Activated CD8-positive, alpha-beta memory T cell treated with anti-CD3 and anti-CD28 coated beads for 1 hour (primary cell): Measurements from ENCODE around the gene AGFG1.
"Not testable (repeated sequence)": the region's sequence is repeated elsewhere in the genome, so short reads cannot be mapped to it uniquely, and the experiment has no call there.

Experiments
- DNase-seq, 2 donors: peaks; one replicate each; pipeline ENCODE4 v3.0.0-alpha.2; 2020; ENCODE audit warnings: low read depth in 1 of 2; ENCODE audit errors: extremely low read depth in 1 of 2

AGFG1 gene

DNA sequence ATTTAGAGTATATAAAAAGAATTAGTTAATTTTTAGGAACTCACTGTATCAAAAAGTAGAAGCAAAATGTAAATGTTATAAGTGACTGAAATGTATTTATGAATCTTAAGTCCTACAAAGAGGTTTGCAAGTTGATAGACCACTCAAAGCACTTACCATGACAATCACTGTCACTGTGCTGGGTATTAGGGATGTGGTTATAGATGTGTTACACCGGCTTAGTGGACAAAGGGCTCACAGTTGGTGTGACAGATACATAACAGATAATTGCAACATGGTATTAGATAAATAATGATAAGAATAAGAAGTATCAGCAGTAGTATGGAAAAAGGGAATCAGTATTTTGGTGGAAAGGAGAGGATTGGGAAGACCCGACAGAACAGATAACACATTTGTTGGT is 21.6 kb downstream of the AGFG1 start:
- no peak for DNase-seq

DNA sequence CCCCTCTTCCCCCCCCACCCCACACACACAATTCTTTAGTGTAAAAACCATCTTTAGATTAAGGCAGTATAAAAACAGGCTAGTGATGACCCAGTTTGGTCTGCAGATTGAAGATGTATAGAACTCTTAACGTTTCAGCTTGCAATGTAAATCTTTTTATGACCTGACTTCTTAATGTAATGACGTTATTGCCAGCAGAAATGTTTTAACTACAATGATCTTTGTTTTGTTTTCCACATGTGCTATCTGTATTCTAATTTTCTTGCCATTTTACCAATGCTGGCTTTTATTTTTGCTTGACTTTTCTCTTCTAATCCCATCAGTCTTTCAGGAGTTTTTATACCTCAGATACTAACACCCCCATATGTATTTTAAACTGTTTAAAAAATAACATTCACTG is 25.2 kb downstream of the AGFG1 start:
- DNase-seq, result no peak

DNA sequence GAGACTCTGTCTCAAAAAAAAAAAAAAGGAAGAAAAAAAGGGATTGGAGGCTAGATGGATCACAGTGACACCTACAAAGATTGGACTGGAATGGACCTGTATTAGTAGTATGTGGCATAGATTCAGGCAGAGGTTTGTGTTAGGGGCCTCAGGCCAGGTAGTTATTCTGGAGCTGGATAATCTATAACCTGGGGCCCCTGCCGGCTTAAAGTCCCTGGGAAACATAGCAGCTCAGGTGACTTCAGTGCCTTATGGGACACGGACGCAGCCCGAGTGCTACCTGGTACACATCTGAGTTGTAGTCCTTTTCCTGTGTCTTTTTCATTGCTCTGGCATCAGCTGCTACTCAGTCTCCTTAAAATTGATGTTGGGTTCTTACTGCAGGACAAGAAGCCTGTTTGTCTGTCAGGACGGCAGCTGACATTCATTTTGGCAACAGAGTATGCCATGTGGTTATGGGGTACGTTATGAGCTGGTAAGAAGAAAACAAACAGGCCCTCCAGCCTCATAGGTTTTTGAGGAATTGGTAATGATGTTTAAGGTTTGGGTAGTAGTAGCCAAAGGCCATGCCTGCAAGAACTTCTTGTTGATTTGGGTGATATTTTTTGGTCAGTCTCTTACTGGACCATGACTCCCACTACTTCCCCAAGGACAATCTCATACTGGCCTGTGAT is 27.8 kb downstream of the AGFG1 start:
- DNase-seq, result no peak

DNA sequence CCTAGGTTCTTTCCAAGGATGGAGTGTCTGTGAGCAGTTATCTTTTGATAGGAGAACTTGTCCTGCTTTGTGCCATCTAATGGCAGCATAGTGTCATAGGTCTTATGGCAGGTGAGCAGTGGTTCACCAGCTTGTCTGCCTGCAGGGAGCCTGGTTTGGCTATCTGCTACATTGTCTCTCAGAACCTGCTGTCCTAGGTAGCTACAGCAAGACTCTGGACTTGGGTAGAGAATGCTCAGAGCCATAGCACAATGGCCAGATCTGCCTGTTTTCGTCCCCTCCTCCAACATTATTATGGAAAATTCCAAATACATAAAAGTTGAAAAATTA is 28.3 kb downstream of the AGFG1 start:
- DNase-seq, result no peak

DNA sequence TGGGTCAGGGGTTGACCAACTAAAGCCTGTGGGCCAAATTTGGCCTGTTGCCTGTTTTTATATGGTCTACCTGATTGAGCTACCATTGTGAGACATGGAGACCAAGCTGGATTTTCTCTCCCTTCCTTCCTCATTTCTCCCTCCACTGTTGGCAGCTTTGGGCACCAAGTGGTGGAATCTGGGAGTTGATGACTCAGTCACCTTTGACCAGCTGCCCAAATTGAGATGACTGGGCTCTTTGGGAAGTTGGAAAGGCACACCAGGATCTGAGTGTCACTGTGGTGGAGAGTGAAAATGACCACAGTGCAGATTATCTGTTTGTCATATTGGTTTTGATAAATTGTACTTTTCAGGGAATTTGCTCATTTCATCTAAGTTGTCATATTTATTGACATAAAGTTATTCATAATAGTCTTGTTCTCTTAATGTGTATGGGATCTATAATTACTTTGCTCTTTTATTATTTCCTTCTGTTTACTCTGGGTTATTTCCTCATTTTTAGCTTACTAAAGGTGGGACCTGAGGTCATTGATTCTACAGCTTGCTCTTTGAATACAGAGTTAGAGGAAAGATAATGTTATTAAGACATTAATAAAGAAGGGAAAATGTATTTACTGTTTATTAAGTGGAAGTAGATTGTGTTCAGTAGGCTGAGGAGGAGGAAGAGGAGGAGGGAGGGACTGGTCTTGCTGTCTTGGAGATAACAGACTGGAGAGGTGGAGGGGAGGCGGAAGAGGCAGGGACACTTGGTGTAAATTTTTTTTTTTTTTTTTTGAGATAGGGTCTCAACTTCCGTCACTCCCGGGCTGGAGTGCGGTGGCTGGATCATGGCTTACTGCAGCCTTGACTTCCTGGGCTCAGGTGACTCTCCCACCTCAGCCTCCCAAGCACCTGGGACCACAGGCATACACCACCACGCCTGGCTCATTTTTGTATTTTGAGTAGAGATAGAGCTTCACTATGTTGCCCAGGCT is 31.8 kb downstream of the AGFG1 start:
- no peak for DNase-seq

DNA sequence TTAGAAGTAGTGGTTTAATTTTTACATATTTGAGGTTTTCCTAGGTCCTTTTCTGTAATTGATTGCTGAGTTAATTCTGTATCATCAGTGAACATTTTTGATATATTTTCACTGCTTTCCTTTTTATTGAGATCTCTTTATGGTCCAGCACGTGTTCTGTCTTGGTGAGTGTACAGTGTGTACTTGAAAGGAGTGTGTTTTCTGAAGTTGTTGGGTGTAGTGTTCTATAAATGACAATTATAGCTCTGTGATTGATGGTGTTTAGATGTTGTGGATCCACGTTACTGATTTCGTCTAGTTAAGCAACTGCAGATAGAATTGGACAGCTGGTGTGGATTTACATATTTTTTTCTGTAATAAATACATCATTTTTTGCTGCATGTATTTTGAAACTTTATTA is 32.7 kb downstream of the AGFG1 start:
- DNase-seq, result no peak

DNA sequence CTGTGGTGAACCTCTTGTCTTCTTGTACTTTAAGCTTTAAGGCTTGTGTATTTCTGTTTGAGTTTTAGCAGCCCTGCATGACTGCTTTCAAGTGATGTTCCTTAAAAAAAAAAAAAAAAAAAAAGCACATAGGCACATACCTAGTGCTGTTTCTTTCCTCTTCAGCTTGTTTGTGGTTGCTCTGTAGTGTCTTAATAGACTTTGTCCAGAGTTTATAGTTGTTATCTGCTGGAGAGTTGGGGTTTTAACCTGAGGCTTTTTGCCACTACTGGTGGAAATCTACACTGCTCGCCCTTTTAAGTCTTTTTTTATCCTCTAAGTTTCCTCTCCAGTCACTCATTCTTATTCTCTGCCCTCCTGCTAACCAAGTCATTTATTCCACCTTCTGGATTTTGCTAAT is 34.5 kb downstream of the AGFG1 start:
- DNase-seq, result no peak

DNA sequence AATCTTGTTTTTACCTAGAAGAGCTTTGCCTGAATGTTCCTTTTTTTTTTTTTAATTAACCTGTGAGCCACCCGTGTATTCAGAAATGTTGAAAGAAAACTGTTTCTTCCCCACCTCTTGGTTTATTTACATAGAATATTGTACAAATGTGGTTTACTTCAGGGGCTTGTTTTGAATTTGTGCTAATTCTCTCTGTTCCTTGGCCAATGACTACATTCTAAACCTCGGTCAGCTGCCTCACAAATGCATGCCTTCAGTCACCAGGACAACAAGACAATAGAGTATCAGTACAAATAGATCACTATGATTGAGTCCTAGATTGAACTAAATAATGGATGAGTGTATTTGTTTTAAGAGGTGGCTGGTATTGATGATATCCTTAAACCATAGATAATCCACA is 36.0 kb downstream of the AGFG1 start:
- no peak for DNase-seq

DNA sequence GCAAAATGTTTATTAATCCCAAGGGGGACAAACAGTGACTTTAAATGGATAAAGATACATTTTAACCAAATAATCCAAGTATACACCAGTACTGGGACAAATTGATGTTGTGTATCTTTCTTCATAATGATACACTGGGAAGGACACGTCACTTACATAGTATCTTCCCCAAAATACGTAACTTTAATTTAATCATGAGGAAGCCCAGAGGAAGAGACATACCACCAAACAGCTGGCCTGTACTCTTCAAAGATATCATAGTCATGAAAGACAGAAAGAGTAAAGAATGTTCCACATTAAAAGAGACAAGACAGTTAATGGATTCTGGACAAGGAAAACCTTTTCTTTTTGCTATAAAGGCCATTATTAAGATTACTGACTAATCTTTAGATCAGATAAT is 37.1 kb downstream of the AGFG1 start:
- DNase-seq, result no peak

DNA sequence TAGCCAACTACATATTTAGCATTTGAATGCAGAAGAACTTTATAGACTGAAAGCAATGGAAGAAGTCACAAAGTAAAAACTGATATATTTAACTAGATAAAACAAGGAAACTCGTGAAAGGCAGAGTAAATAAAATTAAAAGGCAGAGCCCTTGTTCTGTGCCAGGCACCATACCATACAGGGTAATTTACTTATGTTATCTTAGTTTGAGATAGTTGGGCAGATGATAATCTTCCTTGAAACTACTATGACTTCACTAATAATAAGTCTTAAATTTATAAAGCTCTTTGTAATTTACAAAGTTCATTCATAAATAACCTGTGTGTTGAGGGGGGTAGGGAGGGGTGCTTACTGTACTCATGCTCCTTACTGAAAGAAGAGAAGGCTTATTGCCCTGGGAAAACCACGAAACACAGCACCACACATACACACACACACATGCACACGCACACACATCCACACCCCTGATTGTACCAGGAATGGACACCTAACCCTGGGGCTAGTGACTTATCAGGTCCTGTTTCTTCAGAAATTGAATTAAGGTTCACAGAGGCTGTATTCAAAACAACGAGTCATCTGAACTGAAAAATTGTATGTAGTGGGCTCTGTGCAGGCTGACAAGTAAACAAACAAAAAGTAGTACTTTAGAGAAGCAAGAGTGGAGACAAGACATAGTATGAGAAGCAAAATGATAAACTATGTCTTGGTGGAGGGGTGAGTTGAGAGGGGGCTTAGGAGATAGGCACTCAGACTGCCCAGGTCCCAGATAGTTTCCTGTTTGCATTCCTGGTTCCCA is 38.1 kb downstream of the AGFG1 start:
- no peak for DNase-seq

DNA sequence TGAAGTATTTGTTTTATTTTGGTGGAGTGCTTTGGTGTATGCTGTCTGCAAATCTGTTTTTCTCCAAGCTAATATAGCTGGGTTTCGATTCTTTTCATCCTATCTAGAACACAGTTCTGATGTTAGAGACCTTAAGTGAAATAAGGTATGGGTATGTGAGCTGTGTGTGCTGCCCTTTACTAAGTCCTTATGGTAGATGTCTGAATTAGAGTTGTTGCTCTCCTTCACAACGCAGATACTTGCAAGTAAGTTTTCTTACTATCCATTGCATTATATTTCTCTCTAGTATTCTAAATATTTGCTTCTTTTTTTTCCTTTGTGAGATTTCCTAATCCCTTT is 38.6 kb downstream of the AGFG1 start:
- no peak for DNase-seq

DNA sequence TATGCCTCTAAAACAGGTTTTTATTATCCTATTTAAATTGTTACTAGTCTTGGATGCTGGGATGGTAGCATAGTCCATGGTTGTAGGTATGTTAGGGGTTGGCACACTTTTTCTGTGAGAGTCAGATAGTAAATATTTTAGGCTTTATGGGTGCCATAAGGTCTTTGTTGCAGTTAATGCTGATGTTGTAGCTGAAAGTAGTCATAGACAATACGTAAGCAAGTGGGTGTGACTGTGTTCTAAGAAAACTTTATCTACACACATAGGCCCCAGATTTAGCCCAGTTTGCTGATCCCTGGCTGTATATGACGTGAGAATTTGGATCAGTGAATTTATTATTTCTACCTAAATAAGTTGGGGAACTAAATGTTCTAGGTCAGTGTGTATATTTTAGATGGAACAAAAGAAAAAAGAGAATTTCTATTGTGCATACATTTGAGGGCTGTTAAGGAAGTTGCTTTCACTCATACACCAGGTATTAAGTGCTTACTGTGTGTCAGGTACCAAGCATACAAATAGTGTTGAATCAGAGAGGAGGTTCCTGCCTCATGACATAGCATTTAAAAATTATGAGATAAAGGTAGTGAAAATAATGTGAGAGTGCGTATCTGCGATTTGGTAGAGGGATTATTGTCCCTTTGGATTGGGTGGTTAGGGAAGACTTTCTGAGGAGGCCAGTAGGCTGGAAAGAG is 39.4 kb downstream of the AGFG1 start:
- DNase-seq, result no peak

DNA sequence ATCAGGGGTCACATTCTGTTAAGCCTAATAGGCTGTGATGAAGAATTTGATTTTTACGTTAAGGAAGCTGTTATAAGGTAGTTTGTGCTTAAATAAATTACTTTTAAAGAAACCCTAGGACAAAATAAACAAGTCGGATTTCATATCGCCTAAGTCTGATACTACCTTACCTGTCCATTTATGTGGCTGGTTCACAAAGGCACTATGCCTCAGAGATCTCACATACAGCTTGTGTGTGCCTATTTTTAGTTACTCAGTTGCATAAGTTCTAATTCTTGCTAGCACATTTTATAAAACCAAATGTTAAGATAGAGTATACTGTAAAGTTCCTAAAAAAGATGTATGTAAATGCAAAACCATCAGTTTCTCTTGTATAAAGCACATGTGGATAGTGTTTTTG is 40.0 kb downstream of the AGFG1 start:
- DNase-seq, result no peak

DNA sequence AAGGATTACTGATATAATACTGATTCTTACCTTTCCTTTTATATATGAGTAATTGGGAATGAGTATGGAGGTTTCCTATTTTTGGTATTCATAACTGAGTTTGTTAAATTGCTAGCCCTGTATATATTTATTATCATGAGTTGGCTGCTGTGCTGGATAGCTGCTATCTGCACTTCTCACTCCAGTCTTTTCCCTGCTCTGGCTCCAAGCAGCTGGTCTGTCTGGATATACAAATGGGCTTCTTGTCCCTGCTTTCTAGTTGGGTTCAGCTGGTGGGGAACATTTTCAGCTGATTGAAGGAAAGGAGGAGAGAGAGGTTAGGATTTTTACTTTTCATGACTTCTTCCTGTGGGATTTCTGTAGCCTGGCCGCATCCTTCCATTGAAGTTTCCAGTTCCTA is 41.2 kb downstream of the AGFG1 start:
- DNase-seq, result no peak

DNA sequence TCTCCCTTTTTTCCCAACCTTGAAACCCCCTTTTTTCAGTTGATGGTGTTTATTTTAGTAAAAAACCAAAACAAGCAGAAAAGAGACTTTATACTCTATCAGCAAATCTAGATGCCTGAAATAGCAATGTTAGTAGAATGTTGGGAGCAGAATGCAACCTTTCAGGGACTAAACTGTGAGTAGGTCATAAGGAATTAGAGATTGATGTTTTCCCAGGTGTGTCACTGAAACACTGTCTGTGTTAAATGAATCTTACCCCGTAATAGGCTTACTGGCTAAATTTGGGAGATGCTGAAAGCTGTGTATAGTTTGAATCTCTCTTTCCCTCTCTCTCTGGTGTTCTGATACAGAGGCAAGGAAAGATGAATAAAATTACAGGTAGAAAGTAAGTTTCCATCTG is 43.8 kb downstream of the AGFG1 start:
- no peak for DNase-seq

DNA sequence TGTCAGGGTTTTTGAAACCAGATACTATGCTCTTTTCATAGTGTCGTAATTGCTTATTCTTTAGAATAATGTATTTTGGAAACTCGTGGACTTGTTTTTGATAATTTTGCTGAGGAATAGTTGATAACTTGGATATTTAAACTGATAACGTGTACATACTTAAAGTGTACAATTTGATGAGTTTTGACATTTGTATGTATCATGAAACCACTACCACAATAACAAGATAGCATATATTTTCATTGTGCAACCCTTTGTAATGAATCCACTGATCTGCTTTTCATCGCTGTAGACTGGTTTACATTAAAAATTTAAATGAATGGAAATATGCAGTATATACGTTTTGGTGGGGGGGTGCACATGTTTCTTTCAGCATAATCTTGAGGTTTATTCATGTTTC is 45.8 kb downstream of the AGFG1 start:
- DNase-seq, result no peak

DNA sequence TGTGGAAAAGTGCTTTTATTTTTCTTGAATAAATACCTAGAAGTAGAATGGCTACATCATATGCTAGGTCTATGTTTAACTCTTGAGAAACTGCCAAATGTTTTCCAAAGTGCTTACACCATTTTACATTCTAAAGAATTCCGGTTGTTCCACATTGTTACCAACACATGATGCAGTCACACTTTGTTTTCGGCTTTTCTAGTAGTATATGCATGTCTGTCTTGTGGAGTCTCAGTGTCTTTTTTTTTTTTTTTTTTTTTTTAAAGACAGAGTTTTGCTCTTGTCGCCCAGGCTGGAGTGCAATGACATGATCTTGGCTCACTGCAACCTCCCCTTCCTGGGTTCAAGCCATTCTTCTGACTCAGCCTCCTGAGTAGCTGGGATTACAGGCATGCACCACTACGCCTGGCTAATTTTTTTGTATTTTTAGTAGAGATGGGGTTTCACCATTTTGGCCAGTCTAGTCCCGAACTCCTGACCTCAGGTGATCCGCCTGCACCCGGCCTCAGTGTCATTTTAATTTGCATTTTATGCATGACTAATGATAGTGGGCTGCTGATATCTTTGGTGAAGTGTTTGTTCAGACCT is 46.4 kb downstream of the AGFG1 start:
- DNase-seq, result not testable (repeated sequence)

DNA sequence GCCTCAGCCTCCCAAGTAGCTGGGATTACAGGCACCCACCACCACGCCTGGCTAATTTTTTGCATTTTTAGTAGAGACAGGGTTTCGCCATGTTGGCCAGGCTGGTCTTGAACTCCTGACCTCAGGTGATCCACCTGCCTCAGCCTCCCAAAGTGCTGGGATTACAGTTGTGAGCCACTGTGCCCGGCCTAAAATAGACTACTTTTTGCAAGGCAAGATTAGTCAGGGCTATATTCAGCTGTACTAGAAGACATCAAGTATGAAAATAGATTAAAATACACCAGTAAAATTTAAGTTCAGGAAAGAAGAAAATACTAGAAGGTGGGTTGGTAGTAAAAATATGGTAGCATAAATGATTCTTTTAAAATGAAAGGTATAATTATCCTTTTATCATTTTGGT is 49.2 kb downstream of the AGFG1 start:
- not testable (repeated sequence) for DNase-seq

DNA sequence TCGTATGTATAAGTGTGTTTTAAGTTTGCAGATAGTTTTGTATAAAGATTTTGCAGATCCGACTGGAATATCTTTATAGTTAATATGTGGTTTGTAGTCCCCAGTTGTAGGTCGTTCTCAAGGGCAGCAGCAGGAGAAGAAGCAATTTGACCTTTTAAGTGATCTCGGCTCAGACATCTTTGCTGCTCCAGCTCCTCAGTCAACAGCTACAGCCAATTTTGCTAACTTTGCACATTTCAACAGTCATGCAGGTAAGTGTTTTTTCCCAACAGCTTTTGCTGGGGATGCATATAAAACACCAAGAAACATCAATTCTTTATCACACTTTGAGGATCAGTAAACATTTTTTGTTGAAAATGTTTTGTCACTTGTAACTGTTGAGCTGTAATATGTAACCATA is 52.7 kb downstream of the AGFG1 start:
- no peak for DNase-seq

DNA sequence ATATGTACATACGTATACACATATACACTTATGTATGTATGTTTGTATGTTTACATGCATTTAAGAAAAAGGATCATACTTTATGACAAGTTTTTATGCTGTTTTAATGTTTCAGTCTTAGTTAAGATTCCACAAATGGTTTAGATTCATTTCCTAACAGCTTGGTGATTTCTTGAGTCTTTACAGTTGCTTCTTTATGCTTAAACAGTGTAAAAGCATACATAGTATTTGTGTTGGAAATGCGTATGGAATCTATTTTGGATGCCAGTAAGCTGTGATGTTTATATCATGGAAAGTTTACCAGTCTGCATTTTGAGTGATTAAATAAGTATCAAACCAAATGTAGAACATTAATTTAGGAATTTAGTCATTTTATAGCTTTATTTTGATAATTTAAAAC is 55.4 kb downstream of the AGFG1 start:
- DNase-seq, result no peak

DNA sequence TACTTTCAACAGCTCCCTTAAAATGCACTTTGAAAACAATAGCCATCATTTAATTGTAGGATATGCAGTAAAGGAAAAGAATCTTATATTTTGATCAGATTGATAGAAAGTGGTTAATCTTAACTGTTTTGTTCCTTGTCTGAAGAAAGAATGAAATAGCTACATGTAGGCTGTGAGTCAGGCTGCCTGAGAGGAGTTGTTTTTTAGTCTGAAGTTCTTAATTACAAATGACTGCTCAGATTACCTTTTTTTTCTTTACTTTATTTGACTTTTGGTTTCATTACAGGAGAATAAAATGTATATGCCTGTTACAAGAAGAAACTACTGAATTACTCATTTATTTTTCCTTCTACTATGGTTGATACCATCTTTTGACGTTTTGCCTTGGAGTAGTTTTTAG is 56.8 kb downstream of the AGFG1 start:
- DNase-seq, result no peak
